Activated naive CD8-positive, alpha-beta T cell treated with anti-CD3 and anti-CD28 coated beads, Interleukin-2, amount 10 ng/mL, durations not matched to agents 7 days and 5 days (primary cell): Measurements from ENCODE around the gene LAMA2. TPM values are rescaled to one million over a fixed set of nuclear protein-coding genes. Genes with fewer than 3 reads are reported as not detected.

Experiments
- ATAC-seq: fragments of 150-1000 bp; cut with Tn5 transposase; one replicate; pipeline ENCODE4 v1.10.0; 2021; ENCODE audit warnings: low read depth, moderate library complexity
- POLR2A ChIA-PET: fragments of 350-600 bp; sonication (Branson Sonifier 250); formaldehyde crosslinking; loops from one replicate; lab custom pipeline; 2021; ENCODE audit warnings: antibody characterized with exemption; lab: Charles Lee
- DNase-seq: peaks from one replicate; pipeline ENCODE4 v3.0.0; 2021
- H3K27ac Mint-ChIP-seq: one replicate; pipeline ENCODE4 v1.8.0; 2022; ENCODE audit warnings: mild to moderate bottlenecking, mixed read lengths
- H3K27me3 Mint-ChIP-seq: one replicate; pipeline ENCODE4 v1.8.0; 2022; ENCODE audit warnings: mild to moderate bottlenecking, moderate library complexity, mixed read lengths
- H3K36me3 Mint-ChIP-seq: one replicate; pipeline ENCODE4 v1.8.0; 2021; ENCODE audit warnings: mild to moderate bottlenecking, mixed read lengths
- H3K4me1 Mint-ChIP-seq: one replicate; pipeline ENCODE4 v1.8.0; 2021; ENCODE audit warnings: mixed read lengths
- H3K4me3 Mint-ChIP-seq: one replicate; pipeline ENCODE4 v1.8.0; 2022; ENCODE audit warnings: mild to moderate bottlenecking, moderate library complexity, mixed read lengths
- H3K9me3 Mint-ChIP-seq: one replicate; pipeline ENCODE4 v1.8.0; 2021; ENCODE audit warnings: mixed read lengths
- total RNA-seq, 2 experiments: library from RNA; stranded (reverse); gene quantifications; one replicate each; pipeline ENCODE4 v1.2.3, GENCODE V29; 2021

LAMA2 gene
- total RNA-seq, 2 experiments from 2014 or later = not detected

GRCh38 chr6:129096651-129097290 is 213.8 kb downstream of the LAMA2 start:
- Mint-ChIP-seq H3K27ac (no peak overlapping the region), H3K36me3 (no peaks in the 10 kb centered on the region), H3K4me1 (no peaks in the 10 kb centered on the region), H3K4me3 (no peak overlapping the region), H3K27me3 (no peaks in the 10 kb centered on the region), H3K9me3 (no peaks in the 10 kb centered on the region)
- POLR2A ChIA-PET = no interaction called here
- ATAC-seq = no peak
- DNase-seq = no peak

- no peaks in the 10 kb centered on the region for H3K36me3 Mint-ChIP-seq
- no peak overlapping the region for H3K27ac Mint-ChIP-seq
- no peaks in the 10 kb centered on the region for H3K9me3 Mint-ChIP-seq
- H3K27me3 Mint-ChIP-seq = no peaks in the 10 kb centered on the region
- POLR2A ChIA-PET = no interaction called here
- no peaks in the 10 kb centered on the region for H3K4me1 Mint-ChIP-seq
- no peak overlapping the region for H3K4me3 Mint-ChIP-seq
- DNase-seq = no peak
- ATAC-seq = no peak
Observed at GRCh38 chr6:129098061-129098553, 215.2 kb downstream of the LAMA2 start.

GRCh38 chr6:129099696-129100095 is 216.8 kb downstream of the LAMA2 start:
- no peak for DNase-seq
- no peaks in the 10 kb centered on the region for H3K9me3 Mint-ChIP-seq
- no peak for ATAC-seq
- no peaks in the 10 kb centered on the region for H3K27me3 Mint-ChIP-seq
- H3K4me3 Mint-ChIP-seq = no peak overlapping the region
- no peaks in the 10 kb centered on the region for H3K4me1 Mint-ChIP-seq
- no peaks in the 10 kb centered on the region for H3K36me3 Mint-ChIP-seq
- H3K27ac Mint-ChIP-seq = no peak overlapping the region
- POLR2A ChIA-PET = no interaction called here

- no peaks in the 10 kb centered on the region for H3K36me3 Mint-ChIP-seq
- no peaks in the 10 kb centered on the region for H3K27me3 Mint-ChIP-seq
- no peak overlapping the region for H3K27ac Mint-ChIP-seq
- H3K4me1 Mint-ChIP-seq = no peaks in the 10 kb centered on the region
- H3K9me3 Mint-ChIP-seq = no peaks in the 10 kb centered on the region
- ATAC-seq (no peak), DNase-seq (no peak)
- POLR2A ChIA-PET = no interaction called here
- no peak overlapping the region for H3K4me3 Mint-ChIP-seq
Observed at GRCh38 chr6:129100164-129100563, 217.2 kb downstream of the LAMA2 start.

- Mint-ChIP-seq H3K9me3 (no peaks in the 10 kb centered on the region), H3K27me3 (peaks cover 3% of the 10 kb centered on the region), H3K27ac (no peak overlapping the region), H3K36me3 (no peaks in the 10 kb centered on the region), H3K4me1 (no peaks in the 10 kb centered on the region), H3K4me3 (no peak overlapping the region)
- DNase-seq (no peak), ATAC-seq (no peak)
- POLR2A ChIA-PET = no interaction called here
Observed at GRCh38 chr6:129102741-129103140, 219.8 kb downstream of the LAMA2 start.

GRCh38 chr6:129104131-129104530 is 221.2 kb downstream of the LAMA2 start:
- Mint-ChIP-seq H3K9me3 (no peaks in the 10 kb centered on the region), H3K27me3 (peaks cover 5% of the 10 kb centered on the region), H3K27ac (no peak overlapping the region), H3K36me3 (no peaks in the 10 kb centered on the region), H3K4me1 (no peaks in the 10 kb centered on the region), H3K4me3 (no peak overlapping the region)
- ATAC-seq = no peak
- no peak for DNase-seq
- POLR2A ChIA-PET = no interaction called here

- Mint-ChIP-seq H3K4me3 (no peak overlapping the region), H3K27ac (no peak overlapping the region), H3K36me3 (no peaks in the 10 kb centered on the region), H3K27me3 (peaks cover 5% of the 10 kb centered on the region), H3K9me3 (no peaks in the 10 kb centered on the region), H3K4me1 (no peaks in the 10 kb centered on the region)
- no peak for ATAC-seq
- POLR2A ChIA-PET = no interaction called here
- DNase-seq = no peak
Observed at GRCh38 chr6:129104560-129104959, 221.6 kb downstream of the LAMA2 start.

GRCh38 chr6:129105035-129105434 is 222.1 kb downstream of the LAMA2 start:
- DNase-seq (no peak), ATAC-seq (no peak)
- H3K4me1 Mint-ChIP-seq = no peaks in the 10 kb centered on the region
- H3K9me3 Mint-ChIP-seq = no peaks in the 10 kb centered on the region
- H3K36me3 Mint-ChIP-seq = no peaks in the 10 kb centered on the region
- H3K4me3 Mint-ChIP-seq = no peak overlapping the region
- POLR2A ChIA-PET = no interaction called here
- H3K27ac Mint-ChIP-seq = no peak overlapping the region
- H3K27me3 Mint-ChIP-seq = peaks cover 5% of the 10 kb centered on the region

- H3K27ac Mint-ChIP-seq = no peak overlapping the region
- H3K27me3 Mint-ChIP-seq = peaks cover 5% of the 10 kb centered on the region
- H3K9me3 Mint-ChIP-seq = no peaks in the 10 kb centered on the region
- POLR2A ChIA-PET = no interaction called here
- H3K4me3 Mint-ChIP-seq = no peak overlapping the region
- no peaks in the 10 kb centered on the region for H3K4me1 Mint-ChIP-seq
- no peak for DNase-seq
- no peaks in the 10 kb centered on the region for H3K36me3 Mint-ChIP-seq
- no peak for ATAC-seq
Observed at GRCh38 chr6:129105793-129106192, 222.9 kb downstream of the LAMA2 start.

GRCh38 chr6:129108337-129108736 is 225.4 kb downstream of the LAMA2 start:
- DNase-seq (no peak), ATAC-seq (no peak)
- Mint-ChIP-seq H3K4me3 (no peak overlapping the region), H3K27ac (no peak overlapping the region), H3K9me3 (no peaks in the 10 kb centered on the region), H3K27me3 (peaks cover 5% of the 10 kb centered on the region), H3K4me1 (no peaks in the 10 kb centered on the region), H3K36me3 (no peaks in the 10 kb centered on the region)
- POLR2A ChIA-PET = no interaction called here

GRCh38 chr6:129110690-129111343 is 227.9 kb downstream of the LAMA2 start:
- POLR2A ChIA-PET = no interaction called here
- H3K36me3 Mint-ChIP-seq = no peaks in the 10 kb centered on the region
- ATAC-seq = no peak

GRCh38 chr6:129111346-129111745 is 228.4 kb downstream of the LAMA2 start:
- POLR2A ChIA-PET = no interaction called here
- ATAC-seq (no peak), DNase-seq (no peak)
- H3K4me1 Mint-ChIP-seq = no peaks in the 10 kb centered on the region
- no peak overlapping the region for H3K4me3 Mint-ChIP-seq
- H3K9me3 Mint-ChIP-seq = no peaks in the 10 kb centered on the region
- H3K36me3 Mint-ChIP-seq = no peaks in the 10 kb centered on the region
- peaks cover 5% of the 10 kb centered on the region for H3K27me3 Mint-ChIP-seq
- H3K27ac Mint-ChIP-seq = no peak overlapping the region

More at GRCh38 chr6:129110690-129111343, 227.9 kb downstream of the LAMA2 start:
- Mint-ChIP-seq H3K9me3 (no peaks in the 10 kb centered on the region), H3K4me3 (no peak overlapping the region), H3K27ac (no peak overlapping the region), H3K27me3 (peaks cover 5% of the 10 kb centered on the region), H3K4me1 (no peaks in the 10 kb centered on the region)
- DNase-seq = no peak

GRCh38 chr6:129111853-129112252 is 228.9 kb downstream of the LAMA2 start:
- Mint-ChIP-seq H3K4me3 (no peak overlapping the region), H3K27me3 (peaks cover 5% of the 10 kb centered on the region), H3K4me1 (no peaks in the 10 kb centered on the region), H3K27ac (no peak overlapping the region), H3K36me3 (no peaks in the 10 kb centered on the region), H3K9me3 (no peaks in the 10 kb centered on the region)
- no peak for DNase-seq
- POLR2A ChIA-PET = no interaction called here
- ATAC-seq = no peak

GRCh38 chr6:129112591-129112990 is 229.7 kb downstream of the LAMA2 start:
- H3K27me3 Mint-ChIP-seq = peaks cover 2% of the 10 kb centered on the region
- H3K27ac Mint-ChIP-seq = no peak overlapping the region
- no peaks in the 10 kb centered on the region for H3K4me1 Mint-ChIP-seq
- POLR2A ChIA-PET = no interaction called here
- H3K36me3 Mint-ChIP-seq = no peaks in the 10 kb centered on the region
- no peak overlapping the region for H3K4me3 Mint-ChIP-seq
- no peak for ATAC-seq
- DNase-seq = no peak
- no peaks in the 10 kb centered on the region for H3K9me3 Mint-ChIP-seq
